ENCODE measurements around the gene ADCK1. TPM values are rescaled to one million over a fixed set of nuclear protein-coding genes. Genes with fewer than 3 reads are reported as not detected.
A peak's percentile ranks its signal among the peaks of the same experiment; 100 is the strongest.

Gene ADCK1
- polyA plus RNA-seq, 4 donors = 8.5 to 12.1 (median 9.9) TPM

DNA sequence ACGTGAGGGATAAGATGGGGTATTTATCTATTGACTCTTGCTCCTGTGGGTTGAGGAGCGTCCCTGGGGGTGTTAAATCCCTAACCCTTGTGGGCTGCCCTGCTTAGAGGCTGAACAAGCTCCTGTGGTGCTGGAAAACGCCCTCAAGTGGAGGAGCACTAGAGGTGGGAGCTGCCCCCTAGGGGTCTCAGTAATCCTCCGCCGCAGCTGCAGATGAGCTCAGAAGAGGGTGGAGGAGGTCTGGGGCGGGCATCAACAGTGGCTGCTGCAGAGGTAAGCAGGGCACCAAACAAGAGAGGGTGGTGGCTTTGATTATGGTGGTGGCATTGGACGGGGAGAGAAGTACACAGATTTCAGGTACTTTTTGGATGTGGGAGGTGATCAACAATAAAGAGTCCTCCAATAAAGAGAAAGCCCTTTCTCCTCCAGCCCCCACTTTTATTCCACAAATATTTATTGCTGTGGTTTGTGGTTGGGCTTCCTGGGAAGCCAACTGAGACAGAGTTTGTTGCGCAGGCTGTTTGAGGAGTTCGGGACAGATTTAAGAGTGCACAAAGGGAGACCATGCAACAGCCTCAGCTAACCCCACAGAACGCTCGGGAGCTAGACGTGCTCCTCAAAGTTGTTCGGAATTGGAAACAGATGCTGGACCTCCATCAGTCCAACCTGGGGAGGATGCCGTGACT lies 179.9 kb downstream of the ADCK1 start:
- DNase-seq (ENCODE audit: low read depth in 4 of 4, low spot score in 3 of 4) = no peak

DNA sequence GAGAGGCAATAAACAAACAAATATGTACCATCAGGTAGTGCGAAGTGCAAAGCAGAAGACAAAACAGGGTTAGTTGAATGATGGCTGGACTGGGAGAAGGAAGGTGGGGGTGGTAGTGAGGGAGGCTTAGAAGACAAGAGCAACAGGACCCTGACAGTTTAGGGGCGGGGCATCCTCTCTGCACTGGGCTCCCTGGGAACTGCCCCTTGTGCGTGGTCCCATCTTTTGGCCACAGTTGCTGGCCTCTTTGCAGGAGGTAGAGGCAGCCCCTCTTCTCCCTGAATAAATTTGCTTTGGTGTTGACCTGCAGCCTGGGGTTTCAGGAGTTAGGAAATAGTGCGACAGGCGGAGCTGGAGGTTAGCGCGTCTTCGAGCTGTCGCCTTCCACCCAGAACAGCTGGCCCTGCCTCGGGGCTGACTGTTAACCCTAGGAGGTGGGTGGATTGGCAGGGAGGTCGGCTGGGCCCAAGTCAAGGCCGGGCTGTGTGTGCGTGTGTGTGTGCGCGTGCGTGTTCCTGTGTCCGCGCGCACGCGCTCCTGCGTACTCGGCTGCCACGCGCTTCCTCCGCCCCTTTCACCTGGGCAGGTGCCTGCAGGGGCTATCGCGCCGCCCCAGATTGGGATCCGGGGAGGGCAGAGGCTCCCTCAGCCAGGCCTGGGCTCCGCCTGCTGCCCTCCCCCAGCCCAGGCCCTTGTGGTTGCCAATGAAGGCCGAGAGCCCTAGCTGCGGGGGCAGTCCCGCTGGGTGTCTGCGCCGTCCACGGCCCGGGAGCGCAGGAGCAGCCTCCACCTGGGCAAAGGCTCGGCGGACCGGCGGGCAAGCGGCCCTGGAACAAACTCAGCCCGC lies 180.8 kb downstream of the ADCK1 start:
- DNase-seq (ENCODE audit: low read depth in 4 of 4, low spot score in 3 of 4) = peak in 2 of 4 donors; percentile 38 to 45

Other genes starting within 250 kb of the ADCK1 start
- gene SPTLC2, start 183.5 kb upstream of the ADCK1 start, polyA plus RNA-seq (ENCODE audit: insufficient read length in 4 of 4) = 10 to 100 TPM; 62.9 to 84.9 (median 79.4) TPM
- gene ALKBH1, start 92.1 kb upstream of the ADCK1 start, polyA plus RNA-seq (ENCODE audit: insufficient read length in 4 of 4) = 10 to 100 TPM; 16.1 to 20.4 (median 18.5) TPM
- gene SLIRP, start 92.0 kb upstream of the ADCK1 start, polyA plus RNA-seq (ENCODE audit: insufficient read length in 4 of 4) = 100 to 1,000 TPM in 2 of 4 donors, 10 to 100 TPM in 2; 95.5 to 108 (median 101) TPM
- gene SNW1, start 39.0 kb upstream of the ADCK1 start, polyA plus RNA-seq (ENCODE audit: insufficient read length in 4 of 4) = 10 to 100 TPM; 82.7 to 94.2 (median 89.9) TPM

Measured in right renal pelvis (tissue), 4 donors.